Measurements from ENCODE around the gene SIGLEC1. TPM values are rescaled to one million over a fixed set of nuclear protein-coding genes. Genes with fewer than 3 reads are reported as not detected.
A peak's percentile ranks its signal among the peaks of the same experiment; 100 is the strongest.

SIGLEC1 gene
- total RNA-seq, 1 donor from 2014 or later, result 53.6 TPM

DNA sequence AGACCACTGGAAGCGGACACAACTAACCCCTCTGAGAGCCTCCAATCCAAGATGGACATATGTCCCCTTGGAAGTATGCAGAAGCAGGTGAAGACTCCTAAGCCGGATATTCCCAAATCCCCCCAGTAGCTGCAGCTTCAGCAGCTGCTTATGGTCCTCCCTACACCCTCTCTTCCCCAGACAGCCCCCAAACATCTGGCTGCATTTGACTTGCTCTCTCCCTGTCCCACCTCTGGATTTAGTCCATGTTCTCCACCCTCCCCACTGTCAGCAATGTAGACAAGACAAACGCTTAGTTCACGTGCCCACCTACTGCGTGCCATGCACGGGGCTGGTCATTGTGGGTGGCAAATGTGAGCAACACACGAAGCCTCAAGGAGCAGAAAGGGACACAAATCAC lies 26.0 kb downstream of the SIGLEC1 start:
- H3K27ac ChIP-seq, result no peak overlapping the region
- H3K27me3 ChIP-seq, result peaks cover 22% of the 10 kb centered on the region
- DNase-seq, result no peak
- TF ChIP-seq, protein P1, sequence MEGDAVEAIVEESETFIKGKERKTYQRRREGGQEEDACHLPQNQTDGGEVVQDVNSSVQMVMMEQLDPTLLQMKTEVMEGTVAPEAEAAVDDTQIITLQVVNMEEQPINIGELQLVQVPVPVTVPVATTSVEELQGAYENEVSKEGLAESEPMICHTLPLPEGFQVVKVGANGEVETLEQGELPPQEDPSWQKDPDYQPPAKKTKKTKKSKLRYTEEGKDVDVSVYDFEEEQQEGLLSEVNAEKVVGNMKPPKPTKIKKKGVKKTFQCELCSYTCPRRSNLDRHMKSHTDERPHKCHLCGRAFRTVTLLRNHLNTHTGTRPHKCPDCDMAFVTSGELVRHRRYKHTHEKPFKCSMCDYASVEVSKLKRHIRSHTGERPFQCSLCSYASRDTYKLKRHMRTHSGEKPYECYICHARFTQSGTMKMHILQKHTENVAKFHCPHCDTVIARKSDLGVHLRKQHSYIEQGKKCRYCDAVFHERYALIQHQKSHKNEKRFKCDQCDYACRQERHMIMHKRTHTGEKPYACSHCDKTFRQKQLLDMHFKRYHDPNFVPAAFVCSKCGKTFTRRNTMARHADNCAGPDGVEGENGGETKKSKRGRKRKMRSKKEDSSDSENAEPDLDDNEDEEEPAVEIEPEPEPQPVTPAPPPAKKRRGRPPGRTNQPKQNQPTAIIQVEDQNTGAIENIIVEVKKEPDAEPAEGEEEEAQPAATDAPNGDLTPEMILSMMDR (IDR thresholded peaks at IDR 0.05), result no peak
- H3K9me3 ChIP-seq, result no peaks in the 10 kb centered on the region
- H3K4me3 ChIP-seq, result no peak overlapping the region
- peaks cover 11% of the 10 kb centered on the region for H3K4me1 ChIP-seq
- ATAC-seq, result no peak
- H3K36me3 ChIP-seq, result no peaks in the 10 kb centered on the region
- intact Hi-C loops (cut with DNase I), result no loop called here

GRCh38 chr20:3685341-3685740 lies 27.1 kb downstream of the SIGLEC1 start:
- TF ChIP-seq, protein P1 (IDR thresholded peaks at IDR 0.05), result no peak
- H3K27me3 ChIP-seq, result peaks cover 33% of the 10 kb centered on the region
- H3K4me3 ChIP-seq, result no peak overlapping the region
- peaks cover 12% of the 10 kb centered on the region for H3K4me1 ChIP-seq
- no peak for DNase-seq
- ATAC-seq, result no peak
- intact Hi-C loops (cut with DNase I), result no loop called here
- H3K27ac ChIP-seq, result no peak overlapping the region
- no peaks in the 10 kb centered on the region for H3K36me3 ChIP-seq
- no peaks in the 10 kb centered on the region for H3K9me3 ChIP-seq

DNA sequence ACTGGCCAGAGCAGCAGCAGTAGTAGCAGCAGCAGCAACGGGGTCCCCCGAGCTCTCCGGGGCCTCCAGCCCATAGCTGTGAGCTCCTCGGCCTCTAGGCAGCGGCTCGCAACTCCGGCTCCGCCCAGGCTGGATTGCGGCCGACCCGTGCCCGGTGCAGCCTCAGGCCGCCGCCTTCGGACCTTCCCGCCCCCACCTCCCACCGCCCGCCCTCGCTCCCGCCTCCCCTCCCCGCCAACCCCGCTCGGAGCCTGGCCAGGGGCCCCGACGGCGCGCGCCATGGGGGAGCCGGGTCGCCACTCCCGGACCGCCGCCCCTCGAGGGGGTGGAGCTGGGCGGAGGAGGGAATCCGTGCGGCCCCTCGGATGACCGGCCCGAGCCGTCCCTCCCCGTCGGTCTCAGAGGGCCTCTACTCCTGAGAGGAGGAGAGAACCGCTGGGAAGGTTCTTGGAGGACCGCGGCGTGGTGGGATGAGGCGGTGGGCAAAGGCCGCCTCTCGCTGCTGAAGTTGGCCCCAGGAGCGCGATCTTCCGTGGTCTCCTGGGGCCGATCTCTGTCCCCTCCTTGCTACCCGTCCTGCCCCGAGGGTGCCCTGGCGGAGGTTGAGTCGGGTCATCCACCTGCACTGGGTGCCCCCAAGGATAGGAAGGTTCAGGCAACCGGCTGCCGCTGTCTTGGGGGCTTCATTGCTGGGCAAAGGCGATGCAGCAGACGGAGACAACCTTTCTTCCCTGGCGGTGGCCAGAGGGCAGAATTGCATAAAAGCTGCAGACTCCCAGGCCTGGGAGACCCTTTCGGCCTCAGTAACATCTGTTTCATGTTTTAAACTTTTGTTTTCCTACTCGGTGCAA lies 30.2 kb downstream of the SIGLEC1 start, which contains the start of gene ADAM33:
Gene ADAM33, minus strand, starts transcription at position 80 of the 851 bp plus-strand sequence. Its CDS starts 6 bp downstream, at position 74.
- TF ChIP-seq, protein P1 (IDR thresholded peaks at IDR 0.05), result no peak
- intact Hi-C loops (cut with DNase I), result no loop called here
- Histone ChIP-seq H3K4me3 (peak within 1 kb of the TSS; percentile 44), H3K27me3 (peaks cover 38% of the 10 kb centered on the region), H3K27ac (peak within 1 kb of the TSS; percentile 17), H3K4me1 (peaks cover 12% of the 10 kb centered on the region), H3K36me3 (no peaks in the 10 kb centered on the region), H3K9me3 (no peaks in the 10 kb centered on the region)
- no peak for DNase-seq
- peak; percentile 32 for ATAC-seq

GRCh38 chr20:3681352-3681930 lies 31.0 kb downstream of the SIGLEC1 start:
- peak overlapping the region; percentile 44 for H3K4me3 ChIP-seq
- DNase-seq (no peak), ATAC-seq (no peak)
- peaks cover 17% of the 10 kb centered on the region for H3K4me1 ChIP-seq
- intact Hi-C loops (cut with DNase I), result no loop called here
- TF ChIP-seq, protein P1 (IDR thresholded peaks at IDR 0.05), result no peak
- peaks cover 39% of the 10 kb centered on the region for H3K27me3 ChIP-seq
- H3K36me3 ChIP-seq, result no peaks in the 10 kb centered on the region
- no peaks in the 10 kb centered on the region for H3K9me3 ChIP-seq
- peak overlapping the region; percentile 17 for H3K27ac ChIP-seq

GRCh38 chr20:3680701-3681351 lies 31.6 kb downstream of the SIGLEC1 start:
- no peak for DNase-seq

More at GRCh38 chr20:3680701-3681351, 31.6 kb downstream of the SIGLEC1 start:
- H3K4me3 ChIP-seq, result peak overlapping the region; percentile 44
- intact Hi-C loops (cut with DNase I), result no loop called here
- no peak for ATAC-seq
- H3K27ac ChIP-seq, result peak overlapping the region; percentile 17
- TF ChIP-seq, protein P1 (IDR thresholded peaks at IDR 0.05), result no peak
- peaks cover 17% of the 10 kb centered on the region for H3K4me1 ChIP-seq
- H3K27me3 ChIP-seq, result peaks cover 41% of the 10 kb centered on the region
- no peaks in the 10 kb centered on the region for H3K36me3 ChIP-seq
- no peaks in the 10 kb centered on the region for H3K9me3 ChIP-seq
